Ovary (tissue), 9 donors: Measurements from ENCODE around the gene ATXN2. TPM values are rescaled to one million over a fixed set of nuclear protein-coding genes. Genes with fewer than 3 reads are reported as not detected.

Experiments used
- DNase-seq, 5 donors: peaks; one replicate each; pipeline ENCODE4 v3.0.0-alpha.2; 2019 to 2020
- H3K27ac ChIP-seq, 2 donors: fragments of 200-600 bp; one replicate each; pipeline versions ENCODE4 v1.5.1 to v1.8.0; 2019 to 2022
- H3K27me3 ChIP-seq: fragments of 200-600 bp; one replicate; pipeline ENCODE4 v1.8.0; 2022
- H3K36me3 ChIP-seq: fragments of 200-600 bp; sonication (generic); one replicate; pipeline ENCODE4 v1.5.1; 2019
- H3K4me1 ChIP-seq: one replicate; pipeline ENCODE4 v1.8.1; 2013; ENCODE audit warnings: mild to moderate bottlenecking, moderate library complexity; ENCODE audit not compliant: insufficient read depth
- H3K4me3 ChIP-seq: fragments of 200-600 bp; sonication (generic); one replicate; pipeline ENCODE4 v1.5.1; 2017
- H3K9me3 ChIP-seq, 2 donors: fragments of 200-600 bp in 1 of 2; sonication (generic) in 1 of 2; one replicate each; pipeline versions ENCODE4 v1.5.1 to v1.8.1; 2013 to 2019; ENCODE audit warnings: mild to moderate bottlenecking in 1 of 2, moderate library complexity in 1 of 2
- CTCF ChIP-seq, 3 donors: fragments of 450-650 bp in 2 of 3; fragments of 200-600 bp in 1 of 3; IDR thresholded peaks; one replicate each; pipeline versions ENCODE4 v1.5.1 to v1.8.0; 2016 to 2022; ENCODE audit warnings: antibody characterized with exemption in 3 of 3, mild to moderate bottlenecking in 1 of 3
- EP300 ChIP-seq: sonication (generic); formaldehyde crosslinking; IDR thresholded peaks from one replicate; pipeline ENCODE4 v1.6.1; 2017; ENCODE audit warnings: antibody characterized with exemption
- POLR2A ChIP-seq: fragments of 450-650 bp; IDR thresholded peaks from one replicate; pipeline ENCODE4 v1.6.1; 2017; ENCODE audit warnings: antibody characterized with exemption, mild to moderate bottlenecking, moderate library complexity
- WGBS, 3 donors: extraction: QIAGEN DNeasy Blood & Tissue Kit in 1 of 3; methylation state at CpG; one replicate each; pipeline versions ENCODE4 v1.1.5 to v1.1.7; 2013 to 2017; 5-methylcytosine and 5-hydroxymethylcytosine counted together
- intact Hi-C, 4 donors: fragments of 100-400 bp; cut with DNase I; formaldehyde crosslinking; loops; one replicate each; pipeline versions ENCODE4 v1.11.0 to v1.15.1; 2022 to 2023
- polyA plus RNA-seq, 2 donors: library from polyadenylated mRNA; stranded (reverse); fragments of 200-250 nt in 1 of 2; fragments of 350-450 nt in 1 of 2; fragmentation: Illumina TruSeq in 1 of 2; extraction: RNeasy Lipid Tissue Mini Kit (QIAGEN cat#74804) in 1 of 2; gene quantifications; one replicate each; pipeline ENCODE4 v1.2.3, GENCODE V29; 2013 to 2014
- total RNA-seq, 7 donors: library from RNA; depleted of rRNA in 2 of 7; stranded (reverse); fragments of >200 nt in 2 of 7; fragmentation: NEBNext Ultra II Directional in 3 of 7; extraction: Animal tissue kit (Norgen Biotek cat#: 25700) in 3 of 7; gene quantifications; one replicate each; pipeline versions ENCODE4 v1.1.0 to v1.2.4, GENCODE V29; 2016 to 2023
- donor health status: DM: no; HTN: no; CAD: no; lungs with moderate emphysema.
- donor health status: DM: no; HTN: no; CAD: no.
- donor health status: Bipolar disorder and iron deficiency.
- donor health status: DM: yes; HTN: yes; CAD: no.
- donor health status: DM: no; HTN: no; CAD: no.
- donor health status: DM: yes; HTN: yes; CAD: no.

ATXN2 gene
- total and polyA plus RNA-seq, 9 donors = 28.4 to 106 (median 60.9) TPM

GRCh38 chr12:111453071-111453989 lies 145.8 kb downstream of the ATXN2 start:
- intact Hi-C loops = loop anchor here (5.0 kb wide), 4 partner anchors 46 to 556 kb away; partner anchors contain the start of gene SH2B3 (in 1 of the 4)
- H3K27ac ChIP-seq = no peak overlapping the region
- 91% methylated on average over 23 to 25 of the region's 25 CpGs for WGBS, 3 donors
- peak in 1 of 5 donors; percentile 18 for DNase-seq
- no peaks in the 10 kb centered on the region for H3K4me1 ChIP-seq
- TF ChIP-seq CTCF (IDR thresholded peaks at IDR 0.05) (no peak), POLR2A (no peak), EP300 (no peak)
- H3K9me3 ChIP-seq = no peaks in the 10 kb centered on the region
- H3K36me3 ChIP-seq = no peaks in the 10 kb centered on the region
- no peak overlapping the region for H3K4me3 ChIP-seq
- no peaks in the 10 kb centered on the region for H3K27me3 ChIP-seq

- H3K27me3 ChIP-seq = no peaks in the 10 kb centered on the region
- DNase-seq = no peak
- no peaks in the 10 kb centered on the region for H3K36me3 ChIP-seq
- intact Hi-C loops = loop anchor here (2.0 to 5.0 kb wide), 5 partner anchors 44 to 554 kb away; partner anchors contain the start of gene SH2B3 (in 1 of the 4)
- no peak overlapping the region for H3K27ac ChIP-seq
- no peak overlapping the region for H3K4me3 ChIP-seq
- H3K9me3 ChIP-seq = no peaks in the 10 kb centered on the region
- H3K4me1 ChIP-seq = no peaks in the 10 kb centered on the region
- TF ChIP-seq POLR2A (no peak), CTCF (IDR thresholded peaks at IDR 0.05) (peak; percentile 57 to 81 (median 75)), EP300 (no peak)
- WGBS, 3 donors = 31 to 34% (median 31%) methylated on average over 6 of the region's 6 CpGs
These were observed 147.4 kb downstream of the ATXN2 start for GRCh38 chr12:111451649-111452129.

- intact Hi-C loops = loop anchor here (2.0 to 5.0 kb wide), 5 partner anchors 44 to 554 kb away; partner anchors contain the start of gene SH2B3 (in 1 of the 4)
- Histone ChIP-seq H3K4me3 (no peak overlapping the region), H3K36me3 (no peaks in the 10 kb centered on the region), H3K27ac (no peak overlapping the region), H3K4me1 (peaks cover 2% of the 10 kb centered on the region), H3K9me3 (no peaks in the 10 kb centered on the region), H3K27me3 (no peaks in the 10 kb centered on the region)
- no peak for DNase-seq
- 56 to 75% (median 68%) methylated on average over 1 of the region's 1 CpG for WGBS, 3 donors
- no peak for TF ChIP-seq CTCF (IDR thresholded peaks at IDR 0.05)
- TF ChIP-seq EP300 = no peak
- no peak for TF ChIP-seq POLR2A
These were observed 147.9 kb downstream of the ATXN2 start for GRCh38 chr12:111451232-111451631.

GRCh38 chr12:111450676-111451075 lies 148.4 kb downstream of the ATXN2 start:
- 77 to 88% (median 82%) methylated on average over 4 of the region's 4 CpGs for WGBS, 3 donors
- Histone ChIP-seq H3K4me1 (peaks cover 5% of the 10 kb centered on the region), H3K27me3 (no peaks in the 10 kb centered on the region), H3K36me3 (no peaks in the 10 kb centered on the region), H3K9me3 (no peaks in the 10 kb centered on the region), H3K27ac (no peak overlapping the region), H3K4me3 (no peak overlapping the region)
- TF ChIP-seq EP300 = no peak
- TF ChIP-seq POLR2A = no peak
- no peak for TF ChIP-seq CTCF (IDR thresholded peaks at IDR 0.05)
- DNase-seq = no peak
- intact Hi-C loops = loop anchor here (2.0 to 5.0 kb wide), 5 partner anchors 43 to 553 kb away; partner anchors contain the start of gene SH2B3 (in 1 of the 4)
